HG03175 (cell line): ENCODE data around the gene MLST8.
"Not testable (repeated sequence)": the region's sequence is repeated elsewhere in the genome, so short reads cannot be mapped to it uniquely, and the experiment has no call there.

Experiments
- ATAC-seq: cut with Tn5 transposase; IDR thresholded peaks from one replicate; pipeline ENCODE4 v1.9.1; 2021; ENCODE audit warnings: mild to moderate bottlenecking, moderate library complexity; ENCODE audit not compliant: unreplicated experiment

Gene MLST8

GRCh38 chr16:2189252-2189893, 15.9 kb upstream of the MLST8 start:
- no peak for ATAC-seq

GRCh38 chr16:2190002-2190658, 15.1 kb upstream of the MLST8 start:
- no peak for ATAC-seq

GRCh38 chr16:2190659-2191445, 14.4 kb upstream of the MLST8 start:
- ATAC-seq, result no peak

DNA sequence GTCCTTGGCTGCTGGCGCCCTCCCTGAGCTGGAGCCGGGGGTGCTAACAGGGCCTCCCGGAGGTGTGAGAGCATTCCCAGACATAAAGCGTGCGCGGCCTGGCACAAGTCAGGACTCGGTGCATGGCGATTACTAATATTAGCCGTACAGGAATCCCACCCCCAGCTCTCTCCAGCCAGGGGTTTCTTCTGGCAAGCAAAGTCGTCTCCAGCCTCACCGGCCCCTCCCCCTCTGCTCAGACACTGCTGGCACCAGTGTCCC, 13.9 kb upstream of the MLST8 start:
- ATAC-seq, result no peak

GRCh38 chr16:2194166-2194834, 11.0 kb upstream of the MLST8 start:
- no peak for ATAC-seq

DNA sequence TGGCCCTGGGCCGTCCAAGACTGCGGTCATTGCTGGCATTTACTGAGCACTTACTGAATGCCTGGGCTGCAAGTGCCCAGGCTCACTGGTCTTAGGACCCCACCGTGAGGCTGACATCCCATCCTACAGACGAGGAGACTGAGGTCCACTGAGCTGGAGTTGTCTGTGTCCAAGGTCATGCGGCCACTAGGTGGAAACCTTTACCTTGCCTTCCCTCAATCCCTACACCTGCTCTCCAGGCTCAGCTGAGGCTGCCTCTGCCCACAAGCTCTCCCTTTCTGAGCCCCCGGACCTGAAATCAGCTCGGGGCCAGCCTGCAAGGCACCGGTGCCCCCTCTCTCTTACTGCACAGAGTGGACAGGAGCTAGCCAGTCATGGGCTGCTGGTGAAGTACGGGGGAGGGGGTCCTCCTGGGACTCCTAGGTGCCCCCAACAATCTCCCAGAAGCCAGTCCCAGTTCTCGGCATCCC, 10.4 kb upstream of the MLST8 start:
- no peak for ATAC-seq

GRCh38 chr16:2195322-2196161, 9.7 kb upstream of the MLST8 start:
- ATAC-seq, result no peak

- ATAC-seq, result no peak
Measured at GRCh38 chr16:2196162-2196980, 8.9 kb upstream of the MLST8 start, which contains the start of gene CASKIN1. Gene CASKIN1, minus strand, starts transcription at chr16:2196605. Its CDS starts 173 bp downstream, at chr16:2196432.

DNA sequence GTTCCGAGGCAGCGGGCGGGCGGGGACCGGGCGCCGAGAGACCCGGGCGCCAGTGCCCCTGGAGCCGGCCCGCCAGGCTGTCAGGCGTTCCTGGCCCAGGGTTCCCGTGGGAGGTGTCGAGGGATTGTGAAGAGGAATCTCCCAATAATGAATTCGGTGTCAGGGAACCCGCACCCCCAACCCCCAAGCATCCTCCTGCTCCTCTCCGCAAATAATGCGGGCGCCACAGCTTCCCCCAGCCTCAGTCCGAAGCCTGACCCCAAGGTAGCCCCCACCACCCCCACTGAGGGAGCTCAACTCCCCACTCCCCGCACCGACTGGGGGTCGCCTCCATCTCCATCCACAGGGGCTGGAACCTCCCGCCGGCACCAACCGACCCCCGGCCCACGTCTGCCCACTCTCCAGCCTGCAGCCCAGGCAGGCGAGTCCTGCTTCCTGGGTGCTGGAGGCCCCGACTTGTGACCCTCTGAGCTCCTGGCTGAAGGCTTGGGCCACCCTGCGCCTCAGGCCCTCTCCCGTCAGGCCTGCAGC, 8.2 kb upstream of the MLST8 start:
- ATAC-seq, result no peak

GRCh38 chr16:2197765-2198164, 7.5 kb upstream of the MLST8 start:
- no peak for ATAC-seq

- ATAC-seq, result no peak
Measured at GRCh38 chr16:2198283-2198682, 7.0 kb upstream of the MLST8 start.

DNA sequence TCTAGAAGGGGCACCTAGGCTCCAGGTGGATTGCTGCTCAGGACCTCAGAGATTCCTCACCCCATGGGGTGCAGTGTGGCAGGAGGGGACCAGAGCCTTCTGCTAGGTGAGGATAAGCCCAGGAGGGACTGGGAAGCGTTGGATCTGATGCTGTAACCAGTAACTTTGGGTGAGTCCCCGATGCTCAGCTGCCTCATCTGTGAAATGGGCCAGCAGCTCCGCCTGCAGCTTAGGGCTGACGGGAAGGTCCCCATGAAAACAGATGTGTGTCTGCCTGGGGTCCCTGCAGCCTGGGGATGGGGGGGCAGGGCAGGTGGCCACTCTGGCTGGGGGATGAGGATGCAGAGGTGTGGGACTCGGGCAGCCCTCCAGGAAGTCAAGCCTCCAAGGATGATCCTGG, 6.2 kb upstream of the MLST8 start:
- no peak for ATAC-seq

DNA sequence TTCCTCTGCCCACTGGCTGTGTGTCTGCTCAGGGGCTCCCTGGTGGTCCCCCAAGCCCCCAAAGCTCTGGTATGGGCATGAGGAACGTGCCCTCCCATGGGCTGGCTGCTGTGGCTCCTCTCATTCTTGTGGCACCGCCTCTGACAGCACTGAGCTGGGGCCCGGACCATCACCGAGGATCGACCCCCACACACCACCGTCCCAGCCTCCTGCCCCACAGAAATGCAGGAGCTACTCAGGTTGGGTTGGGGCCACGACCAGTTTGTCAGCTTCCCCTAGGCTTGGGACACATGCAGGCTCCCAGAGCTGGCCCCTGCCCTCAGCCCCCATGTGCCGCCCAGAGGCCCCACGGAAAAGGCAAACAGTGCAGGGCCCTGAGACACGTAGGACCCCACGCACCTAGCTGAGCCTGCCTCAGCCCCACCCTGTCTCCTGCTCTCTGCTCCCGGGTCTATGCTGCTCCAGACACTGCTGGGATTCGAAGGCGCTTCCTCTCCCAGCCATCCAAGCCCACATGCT, 5.6 kb upstream of the MLST8 start:
- no peak for ATAC-seq

DNA sequence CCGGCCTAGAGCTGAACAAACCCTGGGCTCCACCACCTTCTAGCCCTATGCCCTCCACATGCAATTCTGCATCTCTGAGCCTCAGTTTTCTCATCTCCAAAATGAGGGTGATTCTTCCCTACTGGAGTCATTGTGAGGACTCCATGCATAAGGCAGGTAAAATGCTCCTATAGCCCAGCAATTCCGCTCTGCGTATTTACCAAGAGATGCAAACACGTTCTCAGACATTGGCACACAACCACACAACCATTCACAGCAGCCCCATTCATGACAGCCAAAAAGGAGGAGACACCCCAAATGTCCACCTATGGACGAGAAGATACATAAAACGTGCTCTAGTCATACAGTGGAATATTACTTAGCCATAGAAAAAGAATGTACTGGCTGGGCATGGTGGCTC, 4.9 kb upstream of the MLST8 start:
- ATAC-seq, result no peak

GRCh38 chr16:2203119-2203688, 2.0 kb upstream of the MLST8 start:
- not testable (repeated sequence) for ATAC-seq

- ATAC-seq, result no peak
Measured at GRCh38 chr16:2204416-2205103, 694 bp upstream of the MLST8 start.

DNA sequence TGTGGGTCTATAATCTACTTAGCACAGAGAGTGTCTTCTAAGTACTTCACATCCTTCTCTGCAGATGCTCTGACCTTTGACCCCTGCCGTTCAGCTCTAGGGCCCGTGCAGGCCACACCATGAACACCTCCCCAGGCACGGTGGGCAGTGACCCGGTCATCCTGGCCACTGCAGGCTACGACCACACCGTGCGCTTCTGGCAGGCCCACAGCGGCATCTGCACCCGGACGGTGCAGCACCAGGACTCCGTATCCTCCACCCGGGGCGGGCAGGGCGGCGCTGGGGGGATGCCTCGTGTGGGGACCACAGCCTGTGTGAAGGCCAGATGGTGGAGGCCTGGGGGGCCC, 686 bp downstream of the MLST8 start:
- ATAC-seq, result peak; percentile 2

GRCh38 chr16:2206420-2206779, 1.1 kb downstream of the MLST8 start:
- ATAC-seq, result no peak
